Activated CD4-positive, alpha-beta memory T cell treated with anti-CD3 and anti-CD28 coated beads, Interleukin-2, amount 10 ng/mL, durations not matched to agents 7 days and 5 days (primary cell): Measurements from ENCODE around the gene RHO. TPM values are rescaled to one million over a fixed set of nuclear protein-coding genes. Genes with fewer than 3 reads are reported as not detected.

Experiments
- CTCF ChIA-PET: fragments of 350-600 bp; sonication (Branson Sonifier 250); formaldehyde crosslinking; loops from one replicate; lab custom pipeline; 2021; ENCODE audit warnings: antibody characterized with exemption, inconsistent platforms; lab: Charles Lee
- POLR2A ChIA-PET: fragments of 350-600 bp; sonication (Branson Sonifier 250); formaldehyde crosslinking; loops from one replicate; lab custom pipeline; 2021; ENCODE audit warnings: antibody characterized with exemption; lab: Charles Lee
- DNase-seq: peaks from one replicate; pipeline ENCODE4 v3.0.0-alpha.2; 2020
- H3K27ac Mint-ChIP-seq: one replicate; pipeline ENCODE4 v1.8.0; 2021; ENCODE audit warnings: mild to moderate bottlenecking, mixed read lengths
- H3K27me3 Mint-ChIP-seq: one replicate; pipeline ENCODE4 v1.8.0; 2021; ENCODE audit warnings: mixed read lengths
- H3K36me3 Mint-ChIP-seq: one replicate; pipeline ENCODE4 v1.8.0; 2021; ENCODE audit warnings: low read depth, mixed read lengths
- H3K4me1 Mint-ChIP-seq: one replicate; pipeline ENCODE4 v1.8.0; 2021; ENCODE audit warnings: mixed read lengths
- H3K4me3 Mint-ChIP-seq: one replicate; pipeline ENCODE4 v1.8.0; 2021; ENCODE audit warnings: mild to moderate bottlenecking, mixed read lengths
- H3K9me3 Mint-ChIP-seq: one replicate; pipeline ENCODE4 v1.8.0; 2021; ENCODE audit warnings: mixed read lengths
- total RNA-seq, 2 experiments: library from RNA; stranded (reverse); gene quantifications; one replicate each; pipeline ENCODE4 v1.2.3, GENCODE V29; 2021

The RHO gene
- total RNA-seq, 2 experiments from 2014 or later, result not detected

DNA sequence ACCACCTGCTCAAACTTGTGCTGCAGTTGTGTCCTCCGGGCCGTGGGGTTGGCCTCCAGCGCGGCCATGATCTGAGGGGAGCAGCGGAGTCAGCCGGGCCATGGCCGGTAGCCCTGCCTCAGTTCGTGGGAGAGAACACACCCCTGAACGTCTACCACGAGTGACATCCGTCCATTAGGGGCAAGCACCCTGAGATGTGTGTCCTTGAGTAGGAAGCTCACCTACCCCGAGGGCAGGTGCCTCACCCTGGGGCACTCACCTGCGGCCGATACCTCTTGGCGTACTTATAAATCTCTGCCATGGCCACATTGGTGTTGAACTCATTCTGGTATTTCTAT is 27.9 kb downstream of the RHO start:
- H3K4me1 Mint-ChIP-seq, result peaks cover 28% of the 10 kb centered on the region
- ChIA-PET POLR2A (no interaction called here), CTCF (no interaction called here)
- H3K9me3 Mint-ChIP-seq, result no peaks in the 10 kb centered on the region
- H3K27me3 Mint-ChIP-seq, result peaks cover 15% of the 10 kb centered on the region
- no peak overlapping the region for H3K4me3 Mint-ChIP-seq
- no peak overlapping the region for H3K27ac Mint-ChIP-seq
- DNase-seq, result no peak
- H3K36me3 Mint-ChIP-seq, result no peaks in the 10 kb centered on the region

DNA sequence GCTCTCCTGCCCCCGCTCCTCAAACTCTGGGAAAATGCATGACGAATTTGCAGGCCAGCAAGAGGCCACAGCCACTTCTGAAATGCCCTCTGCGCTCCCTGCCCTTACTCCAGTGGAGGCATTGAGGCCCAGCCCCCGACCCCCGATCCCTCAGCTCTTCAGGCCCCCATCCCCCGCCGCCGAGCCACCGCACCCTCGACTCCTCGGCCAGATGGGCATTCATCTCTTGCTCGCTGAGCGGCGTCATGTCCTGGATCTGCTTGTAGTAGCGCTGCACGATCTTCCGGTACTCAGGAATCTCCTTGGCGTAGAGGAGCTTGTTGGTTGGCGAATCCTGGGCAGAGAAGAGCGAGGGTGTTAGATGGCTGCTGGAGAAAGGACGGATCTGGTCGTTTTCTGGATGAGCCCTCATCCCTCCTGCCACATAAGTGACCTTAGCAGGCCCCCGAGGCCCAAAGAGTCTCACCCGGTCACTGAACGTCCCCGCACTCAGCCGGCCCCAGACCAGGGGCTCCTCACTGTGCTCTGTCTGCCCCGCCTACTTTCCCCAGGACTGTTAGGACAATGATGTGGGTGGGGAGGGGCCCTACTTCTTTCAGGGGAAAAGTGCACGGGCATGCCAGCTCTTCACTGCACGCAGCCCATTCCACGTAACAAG is 28.6 kb downstream of the RHO start:
- Mint-ChIP-seq H3K27ac (no peak overlapping the region), H3K4me1 (peaks cover 28% of the 10 kb centered on the region), H3K9me3 (no peaks in the 10 kb centered on the region), H3K36me3 (no peaks in the 10 kb centered on the region), H3K27me3 (peaks cover 15% of the 10 kb centered on the region), H3K4me3 (no peak overlapping the region)
- no peak for DNase-seq
- CTCF ChIA-PET, result no interaction called here
- POLR2A ChIA-PET, result interaction anchor here (2.2 kb wide), 1 partner anchor 19 kb away, joined by 11 read pairs; no protein-coding TSS in a partner anchor

DNA sequence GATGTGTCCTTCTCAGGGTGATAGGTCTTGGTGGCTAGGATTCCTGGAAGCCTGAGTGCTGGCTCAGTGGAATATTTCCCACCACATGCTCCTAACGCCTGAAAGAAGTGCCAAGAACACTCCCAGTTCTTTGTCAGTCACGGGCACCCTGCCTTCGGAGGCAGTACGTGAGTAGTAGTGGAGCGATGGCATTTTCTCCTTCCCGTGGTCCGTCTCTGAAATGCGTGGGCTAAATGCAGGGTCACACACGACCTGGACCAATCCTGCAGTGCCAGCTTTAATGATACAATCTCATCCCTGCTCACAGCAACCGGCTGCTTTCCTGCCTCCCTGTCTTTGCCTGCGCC is 29.1 kb downstream of the RHO start:
- Mint-ChIP-seq H3K4me3 (no peak overlapping the region), H3K9me3 (no peaks in the 10 kb centered on the region), H3K27me3 (peaks cover 14% of the 10 kb centered on the region), H3K36me3 (no peaks in the 10 kb centered on the region), H3K27ac (no peak overlapping the region), H3K4me1 (peaks cover 28% of the 10 kb centered on the region)
- ChIA-PET POLR2A (interaction anchor here (2.2 kb wide), 1 partner anchor 18 kb away, joined by 11 read pairs; no protein-coding TSS in a partner anchor), CTCF (no interaction called here)
- no peak for DNase-seq

DNA sequence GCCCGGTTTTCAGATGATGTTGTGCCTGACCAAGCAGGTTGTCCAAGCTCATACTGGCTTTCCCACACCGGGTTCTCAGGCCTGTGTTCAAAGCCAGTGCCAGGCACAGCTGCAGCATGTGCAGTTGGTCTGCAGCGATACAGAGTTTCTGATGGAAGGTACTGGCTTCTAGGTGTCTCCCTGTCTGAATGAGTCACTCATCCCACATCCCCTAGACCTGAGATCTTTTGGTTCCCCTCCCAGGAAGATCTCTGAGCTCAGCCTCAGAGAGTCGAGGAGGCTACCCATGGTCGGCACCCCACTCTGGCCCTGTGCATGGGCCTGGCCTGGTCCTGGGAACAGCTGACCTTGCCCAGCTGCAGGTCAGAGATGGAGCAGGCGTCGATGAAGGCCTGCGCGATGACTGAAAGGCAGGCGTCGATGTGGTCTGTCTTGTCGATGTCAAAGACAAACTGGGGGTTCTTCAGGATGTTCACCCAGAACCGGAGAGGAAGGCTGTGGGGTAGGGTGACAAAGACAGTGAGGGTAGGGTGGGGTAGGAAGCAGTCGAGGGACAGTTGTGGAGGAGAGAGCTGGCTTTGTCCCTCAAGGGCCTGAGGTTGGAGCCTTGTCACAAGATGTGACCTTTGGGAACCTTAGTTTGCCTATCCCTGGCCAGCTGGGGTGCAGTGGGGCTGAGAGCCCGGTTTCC is 29.8 kb downstream of the RHO start:
- peaks cover 28% of the 10 kb centered on the region for H3K4me1 Mint-ChIP-seq
- ChIA-PET CTCF (interaction anchor here (0.6 to 1.4 kb wide), 2 partner anchors 47 to 68 kb away, joined by 3 to 5 read pairs; no protein-coding TSS in a partner anchor), POLR2A (interaction anchor here (0.9 to 2.2 kb wide), 2 partner anchors 10 to 18 kb away, joined by 3 to 11 read pairs; no protein-coding TSS in a partner anchor)
- no peaks in the 10 kb centered on the region for H3K9me3 Mint-ChIP-seq
- H3K27ac Mint-ChIP-seq, result peak overlapping the region; percentile 65
- H3K4me3 Mint-ChIP-seq, result no peak overlapping the region
- no peak for DNase-seq
- no peaks in the 10 kb centered on the region for H3K36me3 Mint-ChIP-seq
- H3K27me3 Mint-ChIP-seq, result peaks cover 10% of the 10 kb centered on the region

DNA sequence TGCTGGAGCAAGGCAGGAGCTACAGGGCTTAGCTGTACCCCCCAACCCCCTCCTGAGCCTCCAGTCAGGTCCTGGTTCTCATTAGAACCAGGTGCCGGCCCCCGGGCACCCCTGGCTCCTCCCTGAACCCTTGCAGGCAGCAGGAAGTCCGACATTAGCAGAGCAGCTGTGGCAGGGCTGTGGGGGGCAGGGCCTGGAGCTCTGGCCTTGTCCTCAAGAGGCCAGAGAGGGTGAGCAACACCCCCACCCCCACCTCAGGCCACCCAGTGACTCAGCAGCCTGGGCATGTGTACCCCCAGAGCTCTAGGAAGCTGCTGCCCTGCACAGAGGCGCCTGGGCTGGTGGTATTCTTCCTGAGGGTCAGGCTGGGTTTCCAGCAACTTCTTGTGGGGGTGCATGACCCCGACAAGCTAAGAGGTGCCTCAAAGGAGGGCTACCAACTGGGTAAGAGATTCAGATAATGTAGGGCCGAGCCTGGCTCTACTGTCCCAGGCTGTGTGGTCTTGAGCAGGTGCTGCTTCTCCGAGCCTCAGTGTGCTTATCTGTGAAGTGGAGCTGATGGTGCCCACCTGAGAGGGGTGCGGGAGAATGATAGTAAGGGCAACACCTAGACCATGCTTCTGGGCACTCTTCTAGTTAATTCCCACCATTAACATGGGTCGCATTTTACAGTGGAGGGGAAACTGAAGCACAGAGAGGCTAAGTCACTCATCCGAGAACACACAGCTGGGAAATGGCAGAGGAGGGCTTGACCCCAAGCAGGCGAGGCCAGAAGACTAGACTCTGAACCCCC is 30.5 kb downstream of the RHO start:
- H3K36me3 Mint-ChIP-seq, result no peaks in the 10 kb centered on the region
- H3K27ac Mint-ChIP-seq, result no peak overlapping the region
- ChIA-PET POLR2A (interaction anchor here (0.9 to 2.2 kb wide), 2 partner anchors 9 to 17 kb away, joined by 3 to 11 read pairs; no protein-coding TSS in a partner anchor), CTCF (interaction anchor here (0.6 to 1.4 kb wide), 3 partner anchors 46 to 297 kb away, joined by 3 to 5 read pairs (median 3); no protein-coding TSS in a partner anchor)
- peaks cover 22% of the 10 kb centered on the region for H3K4me1 Mint-ChIP-seq
- peaks cover 9% of the 10 kb centered on the region for H3K27me3 Mint-ChIP-seq
- no peaks in the 10 kb centered on the region for H3K9me3 Mint-ChIP-seq
- H3K4me3 Mint-ChIP-seq, result no peak overlapping the region
- no peak for DNase-seq

DNA sequence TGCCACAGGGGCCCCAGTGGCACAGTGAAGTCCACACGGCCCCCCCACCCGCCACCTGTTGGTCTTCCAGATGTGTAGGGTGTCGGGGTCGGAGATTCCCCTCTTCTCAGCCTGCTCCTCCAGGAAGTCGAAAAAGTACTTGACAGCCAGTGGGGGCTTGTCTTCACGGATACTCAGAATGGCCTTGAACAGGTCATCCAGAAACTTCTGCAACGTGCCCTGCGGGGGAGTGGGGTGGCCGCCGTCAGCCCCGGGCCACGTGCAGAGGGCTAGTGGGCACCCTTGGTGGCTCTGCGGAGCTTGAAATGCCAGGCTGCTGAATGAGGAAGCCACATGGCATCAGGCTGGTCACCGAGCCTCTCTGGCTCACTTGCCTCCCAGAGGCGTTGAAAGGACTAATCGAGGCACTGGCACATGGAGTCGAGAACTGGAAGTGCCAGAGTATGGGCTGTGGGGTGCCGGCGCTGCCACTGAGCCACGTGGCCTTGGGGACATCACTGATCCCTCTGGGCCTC is 31.2 kb downstream of the RHO start:
- no peaks in the 10 kb centered on the region for H3K36me3 Mint-ChIP-seq
- no peaks in the 10 kb centered on the region for H3K9me3 Mint-ChIP-seq
- no peak overlapping the region for H3K27ac Mint-ChIP-seq
- POLR2A ChIA-PET, result interaction anchor here (2.2 kb wide), 1 partner anchor 16 kb away, joined by 11 read pairs; no protein-coding TSS in a partner anchor
- H3K27me3 Mint-ChIP-seq, result peaks cover 3% of the 10 kb centered on the region
- peaks cover 16% of the 10 kb centered on the region for H3K4me1 Mint-ChIP-seq
- H3K4me3 Mint-ChIP-seq, result no peak overlapping the region
- DNase-seq, result no peak
- CTCF ChIA-PET, result interaction anchor here (0.6 to 1.4 kb wide), 2 partner anchors 69 to 297 kb away, joined by 3 to 5 read pairs; no protein-coding TSS in a partner anchor

DNA sequence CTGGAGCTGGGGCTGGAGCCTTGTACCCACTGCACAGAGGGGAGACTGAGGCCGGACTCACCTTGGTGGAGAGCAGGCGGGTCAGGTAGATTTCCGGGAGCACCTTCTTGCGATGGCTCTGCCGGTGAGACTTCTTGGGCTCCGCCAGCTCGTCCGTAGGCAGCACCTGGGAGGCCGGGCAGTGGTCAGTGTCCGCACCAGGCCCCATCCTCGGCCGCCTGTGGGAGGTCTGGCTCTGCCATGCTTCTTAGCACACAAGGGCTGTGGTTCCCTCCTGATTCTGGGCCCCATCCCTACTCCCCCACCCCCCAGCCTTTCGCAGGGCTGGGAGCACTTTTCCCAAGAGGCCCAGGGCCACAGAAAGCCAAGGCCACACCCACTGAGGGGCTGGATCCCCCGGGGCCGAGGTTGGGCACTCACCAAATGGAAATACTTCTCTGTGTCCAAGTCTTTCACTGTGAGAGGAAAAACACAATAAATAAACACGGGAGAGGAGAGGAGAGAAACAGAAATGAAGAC is 31.9 kb downstream of the RHO start:
- H3K4me1 Mint-ChIP-seq, result peaks cover 15% of the 10 kb centered on the region
- POLR2A ChIA-PET, result no interaction called here

DNA sequence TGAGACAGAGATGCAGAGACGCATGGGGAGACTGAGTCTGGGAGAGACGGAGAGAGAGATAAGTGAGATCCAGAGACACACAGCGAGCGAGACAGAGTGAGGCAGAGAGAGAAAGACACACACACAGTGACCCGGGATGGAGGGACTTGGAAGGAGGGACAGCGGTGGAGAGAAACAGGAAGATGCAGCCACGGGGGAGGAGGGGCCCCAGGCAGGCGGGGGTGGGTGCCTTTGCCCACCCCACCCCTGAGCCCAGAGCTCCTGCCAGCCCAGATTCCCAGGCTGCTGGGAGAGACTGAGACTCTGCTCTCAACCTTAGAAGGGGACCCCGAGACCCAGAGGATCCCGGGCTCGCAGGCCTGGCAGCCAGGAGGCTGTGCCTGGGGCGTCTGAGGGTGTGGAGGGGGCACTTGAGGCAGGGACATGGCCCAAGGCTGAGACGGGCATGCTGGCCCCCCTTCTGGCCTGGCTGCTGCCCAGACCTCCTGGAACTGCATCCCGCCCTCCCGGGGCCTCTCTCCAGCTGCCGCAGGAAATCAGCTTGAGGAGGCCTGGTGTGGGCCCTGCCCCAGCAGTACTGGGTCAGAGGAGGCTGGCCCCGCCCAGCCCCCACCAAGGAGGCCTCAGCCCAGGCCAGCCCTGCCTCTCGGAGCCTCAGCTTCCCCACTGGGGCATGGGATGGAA is 32.6 kb downstream of the RHO start:
- no peak for DNase-seq
- no peaks in the 10 kb centered on the region for H3K36me3 Mint-ChIP-seq
- no peak overlapping the region for H3K27ac Mint-ChIP-seq
- peaks cover 15% of the 10 kb centered on the region for H3K4me1 Mint-ChIP-seq
- ChIA-PET CTCF (no interaction called here), POLR2A (interaction anchor here (1.6 kb wide), 1 partner anchor 45 kb away, joined by 4 read pairs; the partner anchor contains the start of gene PLXND1)
- H3K4me3 Mint-ChIP-seq, result no peak overlapping the region
- H3K9me3 Mint-ChIP-seq, result no peaks in the 10 kb centered on the region
- H3K27me3 Mint-ChIP-seq, result peaks cover 2% of the 10 kb centered on the region

More for the DNA sequence above, 31.9 kb downstream of the RHO start:
- peaks cover 2% of the 10 kb centered on the region for H3K27me3 Mint-ChIP-seq
- no peaks in the 10 kb centered on the region for H3K36me3 Mint-ChIP-seq
- H3K9me3 Mint-ChIP-seq, result no peaks in the 10 kb centered on the region
- CTCF ChIA-PET, result no interaction called here
- no peak overlapping the region for H3K4me3 Mint-ChIP-seq
- H3K27ac Mint-ChIP-seq, result no peak overlapping the region
- no peak for DNase-seq

DNA sequence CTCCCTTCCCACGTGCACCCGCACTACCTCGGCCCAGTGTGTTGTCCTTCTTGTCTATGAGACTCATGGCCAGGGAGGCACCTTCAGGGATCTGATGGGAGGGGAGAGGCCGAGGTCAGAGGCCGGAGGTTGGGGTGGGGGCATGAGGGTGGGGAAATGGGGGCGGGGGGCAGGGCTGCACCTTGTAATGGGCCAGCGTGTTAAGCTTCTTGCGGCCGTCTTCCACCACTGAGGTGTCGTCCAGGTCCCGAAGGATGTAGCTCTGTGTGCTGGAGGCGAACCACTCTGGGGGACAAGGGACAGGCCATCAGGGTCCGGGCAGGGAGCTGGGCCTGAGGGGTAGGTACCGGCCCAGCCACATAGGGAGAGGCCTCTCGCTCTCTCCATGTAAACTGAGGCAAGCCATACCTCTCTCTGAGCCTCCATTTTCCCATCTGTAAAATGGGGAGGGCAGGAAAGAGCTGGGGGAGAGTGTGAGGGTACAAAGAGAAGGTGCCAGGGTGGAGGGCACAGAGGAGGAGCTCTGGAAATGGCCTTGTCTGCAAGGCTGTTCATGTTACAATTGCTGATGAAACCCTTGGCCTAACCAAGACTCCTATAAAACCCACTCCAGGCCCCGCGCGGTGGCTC is 33.3 kb downstream of the RHO start:
- H3K4me1 Mint-ChIP-seq, result peaks cover 15% of the 10 kb centered on the region
- POLR2A ChIA-PET, result interaction anchor here (1.6 kb wide), 1 partner anchor 44 kb away, joined by 4 read pairs; the partner anchor contains the start of gene PLXND1

DNA sequence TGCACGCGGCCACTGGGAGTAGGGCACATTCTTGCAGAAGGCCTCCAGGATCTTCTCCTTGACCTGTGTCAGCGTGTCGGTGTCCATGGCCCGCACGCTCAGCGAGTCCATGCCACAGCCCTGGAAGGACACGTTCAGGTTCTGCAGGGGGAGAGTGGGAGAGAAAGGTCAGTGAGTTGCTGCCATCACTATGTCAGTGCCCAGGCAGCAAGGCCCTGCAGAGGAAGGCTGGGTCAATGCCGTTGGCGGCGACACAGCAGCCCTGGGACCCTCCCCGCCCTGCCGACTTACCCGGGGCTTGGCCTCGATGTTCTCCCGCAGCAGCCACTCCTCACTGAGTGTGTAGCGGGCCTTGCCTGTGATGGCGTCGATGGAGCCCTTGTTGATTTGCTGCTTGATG is 34.4 kb downstream of the RHO start:
- H3K4me1 Mint-ChIP-seq, result peaks cover 12% of the 10 kb centered on the region
- ChIA-PET POLR2A (interaction anchor here (1.6 kb wide), 1 partner anchor 43 kb away, joined by 4 read pairs; the partner anchor contains the start of gene PLXND1), CTCF (no interaction called here)
- H3K27ac Mint-ChIP-seq, result no peak overlapping the region
- peaks cover 2% of the 10 kb centered on the region for H3K27me3 Mint-ChIP-seq
- H3K9me3 Mint-ChIP-seq, result no peaks in the 10 kb centered on the region
- H3K36me3 Mint-ChIP-seq, result no peaks in the 10 kb centered on the region
- DNase-seq, result no peak
- H3K4me3 Mint-ChIP-seq, result no peak overlapping the region

More for the DNA sequence above, 33.3 kb downstream of the RHO start:
- DNase-seq, result no peak
- CTCF ChIA-PET, result no interaction called here
- Mint-ChIP-seq H3K27ac (no peak overlapping the region), H3K9me3 (no peaks in the 10 kb centered on the region), H3K27me3 (peaks cover 2% of the 10 kb centered on the region), H3K36me3 (no peaks in the 10 kb centered on the region), H3K4me3 (no peak overlapping the region)

DNA sequence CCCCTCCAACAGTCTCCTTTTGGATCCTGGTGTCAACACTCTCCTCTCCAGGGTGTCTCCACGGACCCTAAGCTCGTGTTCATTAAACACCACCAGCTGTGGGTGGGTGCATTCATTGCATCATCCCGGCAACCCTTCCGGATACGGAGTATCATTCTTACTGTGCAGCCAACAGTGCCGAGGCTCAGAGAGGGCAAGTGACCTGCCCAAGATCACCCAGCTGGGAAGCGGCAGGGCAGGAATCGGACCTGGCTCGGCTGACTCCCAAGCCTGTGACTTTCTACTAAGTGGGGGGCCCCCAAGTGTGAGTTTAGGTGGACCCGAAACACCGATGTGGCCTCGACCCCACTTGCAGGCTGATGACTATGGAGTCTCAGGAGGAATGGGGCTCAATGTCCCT is 34.9 kb downstream of the RHO start:
- H3K4me1 Mint-ChIP-seq, result peaks cover 9% of the 10 kb centered on the region
- no peak overlapping the region for H3K27ac Mint-ChIP-seq
- ChIA-PET POLR2A (no interaction called here), CTCF (no interaction called here)
- H3K4me3 Mint-ChIP-seq, result no peak overlapping the region
- no peaks in the 10 kb centered on the region for H3K9me3 Mint-ChIP-seq
- peaks cover 2% of the 10 kb centered on the region for H3K27me3 Mint-ChIP-seq
- no peaks in the 10 kb centered on the region for H3K36me3 Mint-ChIP-seq
- DNase-seq, result no peak
